Measurements from ENCODE around the gene MICAL3. TPM values are rescaled to one million over a fixed set of nuclear protein-coding genes. Genes with fewer than 3 reads are reported as not detected.

Gene MICAL3
- total and polyA plus RNA-seq, 2 of the 8 experiments (the other 6 are each of a cell fraction or from before 2014, with no cell fraction given), result 8.3 to 41.8 TPM

- TF ChIP-seq RFX5 (IDR thresholded peaks at IDR 0.05; ENCODE audit: borderline replicate concordance, low read depth, low read length) (no peak), SIRT6 (IDR thresholded peaks at IDR 0.05; ENCODE audit: low read length) (no peak)
Measured at GRCh38 chr22:17966403-17966717, 58.0 kb downstream of the MICAL3 start (continued).
